ENCODE data around the gene GPA33.
"Not testable (repeated sequence)": the region's sequence is repeated elsewhere in the genome, so short reads cannot be mapped to it uniquely, and the experiment has no call there.

The GPA33 gene

DNA sequence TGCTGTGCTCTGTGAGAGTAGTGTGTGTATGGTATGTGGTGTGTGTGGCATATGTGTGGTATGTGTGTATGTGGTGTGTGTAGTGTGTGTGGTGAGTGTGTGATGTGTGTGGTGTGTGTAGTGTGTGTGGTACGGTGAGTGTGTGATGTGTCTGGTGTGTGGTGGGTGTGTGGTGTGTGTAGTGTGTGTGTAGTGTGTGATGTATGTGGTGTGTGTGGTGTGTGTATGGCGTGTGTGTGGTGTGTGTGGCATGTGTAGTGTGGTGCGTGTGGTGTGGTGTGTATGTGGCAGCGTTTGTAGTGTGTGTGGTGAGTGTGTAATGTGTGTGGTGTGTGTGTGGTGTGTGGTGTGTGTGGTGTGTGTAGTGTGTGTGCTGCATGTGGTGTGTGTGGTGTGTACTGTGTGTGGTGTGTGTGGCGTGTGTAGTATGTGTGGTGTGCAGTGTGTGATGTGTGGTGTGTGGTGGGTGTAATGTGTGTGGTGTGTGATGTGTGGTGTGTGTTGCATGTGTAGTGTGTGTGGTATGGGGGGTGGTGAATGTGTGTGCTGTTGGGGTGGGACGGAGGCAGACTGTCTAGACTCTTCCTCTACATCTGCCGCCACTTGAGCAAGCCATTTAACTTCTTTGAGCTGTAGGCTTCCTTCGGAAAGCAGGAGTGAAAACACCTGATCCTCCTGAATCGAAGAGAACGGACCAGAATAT, 33.5 kb downstream of the GPA33 start:
- DNase-seq (ENCODE audit: low spot score), result no peak

- DNase-seq (ENCODE audit: low spot score), result no peak
Measured at GRCh38 chr1:167054946-167055630, 35.1 kb downstream of the GPA33 start.

- no peak for DNase-seq (ENCODE audit: low spot score)
Measured at GRCh38 chr1:167054531-167054930, 35.6 kb downstream of the GPA33 start.

DNA sequence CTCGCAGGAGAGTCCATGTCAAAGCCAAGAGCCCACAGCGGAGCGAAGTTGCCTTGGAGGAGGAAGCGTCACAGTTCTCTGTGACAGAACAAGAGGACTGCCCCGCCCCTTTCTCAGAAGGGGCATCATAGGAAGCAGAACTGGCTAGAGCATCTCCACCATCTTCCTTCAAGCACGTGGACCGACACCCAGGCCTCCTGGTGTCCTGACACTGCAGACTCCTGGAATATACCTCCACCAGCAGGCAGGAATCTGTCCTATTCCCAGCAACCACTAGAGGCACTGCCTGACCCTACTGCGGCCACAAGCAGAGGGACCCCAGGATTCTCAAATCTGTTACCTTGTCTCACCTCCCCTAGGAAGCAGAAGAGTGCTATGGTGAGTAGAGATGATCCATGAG, 37.8 kb downstream of the GPA33 start:
- no peak for DNase-seq (ENCODE audit: low spot score)

DNA sequence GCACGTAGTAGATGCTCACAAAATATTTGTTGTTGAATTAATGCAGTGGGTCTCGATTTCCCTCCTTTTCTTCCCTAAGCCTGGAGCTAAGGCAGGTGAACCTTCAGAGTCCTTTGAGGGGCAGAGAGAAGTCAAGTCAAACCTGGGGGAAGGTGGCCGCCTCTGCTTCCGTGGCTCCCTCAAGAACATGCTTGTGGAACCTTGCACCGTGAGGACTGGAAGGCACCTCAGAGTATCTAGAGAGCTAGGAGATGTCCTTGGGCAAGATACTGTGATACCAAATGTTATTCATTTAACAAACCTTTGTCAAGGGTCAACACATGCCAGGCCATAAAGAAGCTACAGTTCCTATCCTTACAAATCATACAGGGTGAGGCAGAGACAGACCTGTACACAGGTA, 38.3 kb downstream of the GPA33 start:
- no peak for DNase-seq (ENCODE audit: low spot score)

DNA sequence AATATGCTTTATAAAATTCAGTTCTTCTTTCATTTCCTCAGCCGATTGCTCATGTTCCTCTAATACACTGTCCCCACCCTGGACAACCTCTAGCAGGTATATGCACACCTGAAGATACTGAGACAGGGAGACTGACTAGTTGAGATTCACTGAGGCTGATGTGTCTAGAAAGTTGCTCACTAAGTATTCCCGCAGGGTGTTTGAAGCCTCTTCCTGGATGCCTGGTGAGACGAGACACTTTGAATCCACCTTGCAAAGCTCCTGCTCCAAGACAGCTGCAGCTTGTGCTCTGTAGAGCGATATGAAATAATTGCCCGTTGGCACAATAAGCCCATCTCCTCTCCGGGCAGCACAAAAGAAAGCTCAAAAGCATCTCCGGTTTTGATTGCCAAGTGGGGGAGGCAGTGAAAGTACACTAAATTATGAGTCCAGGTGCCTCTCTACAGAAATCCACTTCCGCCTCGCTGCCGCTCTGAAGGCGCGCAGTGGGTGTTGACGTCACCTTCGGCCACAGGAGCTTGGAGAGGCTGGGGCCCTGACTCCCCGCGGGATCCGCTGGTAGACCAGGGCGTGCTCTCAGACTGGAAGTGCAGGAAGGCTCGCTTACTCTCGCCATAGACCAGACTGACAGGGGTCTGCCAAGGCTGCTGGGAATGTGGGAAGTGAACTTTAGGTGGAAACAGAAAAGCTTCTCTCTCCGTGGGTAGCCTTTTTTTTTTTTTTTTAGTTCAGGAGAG, 46.3 kb downstream of the GPA33 start:
- DNase-seq (ENCODE audit: low spot score), result peak; percentile 56

DNA sequence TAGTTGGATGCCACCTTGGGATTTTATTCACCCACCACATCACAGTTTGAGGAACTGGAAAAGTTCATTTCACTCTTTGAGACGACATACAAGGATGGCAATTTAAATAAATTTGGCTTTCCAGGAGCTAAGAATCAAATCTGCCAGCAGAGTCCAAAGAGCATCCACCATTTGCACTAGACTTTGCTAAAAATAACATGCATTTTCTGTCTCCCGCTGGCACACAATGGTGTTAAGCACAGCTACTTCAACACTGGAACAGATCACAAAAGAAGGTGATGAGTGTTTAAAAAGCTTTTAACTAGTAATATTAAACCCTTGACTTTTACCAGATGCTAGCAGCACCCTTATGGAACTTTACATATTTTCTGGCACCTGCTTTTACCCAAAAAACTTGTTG, 56.5 kb downstream of the GPA33 start:
- DNase-seq (ENCODE audit: low spot score), result no peak

DNA sequence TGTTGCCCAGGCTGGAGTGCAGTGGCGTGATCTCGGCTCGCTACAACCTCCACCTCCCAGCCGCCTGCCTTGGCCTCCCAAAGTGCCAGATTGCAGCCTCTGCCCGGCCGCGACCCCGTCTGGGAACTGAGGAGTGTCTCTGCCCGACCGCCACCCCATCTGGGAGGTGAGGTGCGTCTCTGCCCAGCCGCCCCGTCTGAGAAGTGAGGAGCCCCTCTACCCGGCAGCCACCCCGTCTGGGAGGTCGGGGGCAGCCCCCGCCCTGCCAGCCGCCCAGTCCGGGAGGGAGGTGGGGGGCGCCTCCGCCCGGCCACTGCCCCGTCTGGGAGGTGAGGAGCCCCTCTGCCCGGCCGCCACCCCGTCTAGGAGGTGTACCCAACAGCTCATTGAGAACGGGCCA, 60.6 kb downstream of the GPA33 start:
- DNase-seq (ENCODE audit: low spot score), result not testable (repeated sequence)

- DNase-seq (ENCODE audit: low spot score), result no peak
Measured at GRCh38 chr1:167022384-167022783, 67.8 kb downstream of the GPA33 start.

GRCh38 chr1:167016100-167016750, 74.0 kb downstream of the GPA33 start:
- no peak for DNase-seq (ENCODE audit: low spot score)

DNA sequence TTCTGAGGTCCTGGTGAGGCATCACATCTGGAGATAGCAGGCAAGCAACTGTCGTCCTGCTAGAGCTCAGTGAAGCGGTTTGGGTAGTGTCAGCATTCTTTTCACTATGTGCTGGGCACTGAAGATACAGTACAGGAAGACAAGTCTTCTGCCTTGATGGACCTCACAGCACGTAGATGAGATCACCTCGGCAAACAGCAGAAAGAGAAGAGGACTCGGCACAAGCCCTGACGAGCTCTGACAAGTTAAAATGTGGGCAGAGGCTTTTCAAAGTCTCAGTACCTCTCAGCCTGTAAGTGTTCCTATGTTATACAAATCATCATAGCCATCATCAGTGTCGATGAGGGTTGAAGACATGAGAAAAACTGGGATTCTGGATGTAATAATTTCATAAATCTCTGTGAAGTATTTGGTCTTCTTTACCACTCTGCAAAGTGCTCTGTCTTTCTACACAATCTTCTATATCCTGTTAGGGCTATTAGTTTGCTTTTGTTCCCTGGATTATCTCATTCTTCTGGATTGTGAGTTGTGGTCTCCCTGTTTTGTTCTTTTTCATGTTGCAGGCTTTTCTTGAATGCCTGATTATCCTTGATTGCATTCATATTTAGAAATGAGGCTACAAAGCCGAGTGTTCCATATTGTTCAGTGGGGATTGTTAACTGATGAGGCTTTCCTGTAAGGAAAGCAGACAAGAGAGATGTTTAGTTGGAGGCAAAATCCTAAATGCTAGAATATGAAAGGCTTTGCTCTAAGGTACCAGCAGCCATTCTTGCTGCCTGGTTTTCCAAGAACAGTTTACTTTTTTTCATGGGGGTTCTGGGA, 76.9 kb downstream of the GPA33 start:
- no peak for DNase-seq (ENCODE audit: low spot score)

DNA sequence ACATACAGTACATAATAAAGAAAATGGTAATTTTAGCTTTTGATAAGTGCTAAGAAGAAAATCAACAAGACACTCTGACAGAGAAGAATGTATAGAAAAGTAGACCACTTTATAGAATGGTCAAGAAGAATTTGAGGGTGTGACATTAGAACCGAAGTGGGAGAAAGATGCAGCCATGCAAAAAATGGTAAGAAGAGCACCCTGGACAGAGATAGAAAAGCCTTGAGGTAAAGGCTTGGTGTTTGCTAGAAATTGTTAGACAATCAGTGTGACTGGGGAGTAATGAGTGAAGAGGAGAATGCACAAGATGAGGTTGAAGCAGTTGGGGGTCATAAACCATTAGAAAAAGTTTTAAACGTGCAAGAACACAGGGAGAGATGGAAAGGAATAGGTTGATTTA, 77.6 kb downstream of the GPA33 start:
- no peak for DNase-seq (ENCODE audit: low spot score)

- no peak for DNase-seq (ENCODE audit: low spot score)
Measured at GRCh38 chr1:167011560-167012191, 78.5 kb downstream of the GPA33 start.

DNA sequence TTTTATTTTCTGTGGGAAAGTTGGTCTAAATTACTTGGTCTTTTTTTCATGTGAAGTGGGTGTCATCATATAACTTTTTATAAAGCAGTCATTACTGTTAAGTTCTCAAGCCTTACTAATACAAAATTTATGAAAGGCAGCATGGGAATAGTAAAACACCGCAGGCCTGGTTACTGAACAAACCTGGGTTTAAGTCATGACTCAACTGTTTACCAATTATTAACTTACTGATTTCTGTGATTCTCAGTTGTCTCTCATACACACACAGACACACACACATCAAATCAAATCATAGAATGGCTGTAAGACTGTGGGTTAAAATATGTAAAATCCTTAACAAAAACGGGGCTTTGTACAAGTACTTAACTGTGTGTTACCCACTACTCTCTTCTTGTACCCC, 86.5 kb downstream of the GPA33 start:
- no peak for DNase-seq (ENCODE audit: low spot score)

Data from CD4-positive, alpha-beta T cell treated with Interleukin-6 at 100 ng/mL for 8 hours (primary cell).